Mucosa of descending colon (tissue), 3 donors: ENCODE results near the gene KAZN. TPM values are rescaled to one million over a fixed set of nuclear protein-coding genes. Genes with fewer than 3 reads are reported as not detected.

Source experiments
- ATAC-seq: fragments of 200-7000 bp; cut with Tn5 transposase; one replicate; pipeline ENCODE4 v1.9.1; 2020; ENCODE audit warnings: mild to moderate bottlenecking, moderate library complexity
- DNase-seq, 3 donors: peaks; one replicate each; pipeline ENCODE4 v3.0.0-alpha.2; 2020
- H3K36me3 ChIP-seq: fragments of 200-600 bp; one replicate; pipeline ENCODE4 v1.8.0; 2021; ENCODE audit warnings: low read depth, mild to moderate bottlenecking
- H3K4me1 ChIP-seq: fragments of 200-600 bp; one replicate; pipeline ENCODE4 v1.8.0; 2021; ENCODE audit warnings: low read depth, mild to moderate bottlenecking
- H3K4me3 ChIP-seq: fragments of 200-600 bp; one replicate; pipeline ENCODE4 v1.8.0; 2021; ENCODE audit warnings: mild to moderate bottlenecking
- H3K9me3 ChIP-seq: fragments of 200-600 bp; one replicate; pipeline ENCODE4 v1.8.0; 2021; ENCODE audit warnings: mild to moderate bottlenecking
- intact Hi-C, 2 donors: fragments of 100-400 bp; cut with DNase I in 1 of 2; cut with micrococcal nuclease in 1 of 2; formaldehyde crosslinking; loops; one replicate each; pipeline versions ENCODE4 v1.11.0 to v1.11.1; 2022; cut with DNase I, micrococcal nuclease
- total RNA-seq, 3 donors: library from RNA; stranded (reverse); fragmentation: NEBNext Ultra II Directional in 2 of 3; extraction: Animal tissue kit (Norgen Biotek cat#: 25700) in 2 of 3; gene quantifications; one replicate each; pipeline versions ENCODE4 v1.2.1 to v1.2.4, GENCODE V29; 2021 to 2023
- TF ChIP-seq, protein P1 (sequence below): fragments of 200-600 bp; IDR thresholded peaks from one replicate; pipeline ENCODE4 v1.8.0; 2022; ENCODE audit warnings: antibody characterized with exemption, mild to moderate bottlenecking
- donor health status: DM: no; HTN: no; CAD: no; lungs with moderate emphysema.
- donor health status: DM: no; HTN: no; CAD: no.
- donor health status: DM: no; HTN: yes; CAD: no.

KAZN gene
- total RNA-seq, 3 donors from 2014 or later = 9.7 to 21.9 (median 15.8) TPM

DNA sequence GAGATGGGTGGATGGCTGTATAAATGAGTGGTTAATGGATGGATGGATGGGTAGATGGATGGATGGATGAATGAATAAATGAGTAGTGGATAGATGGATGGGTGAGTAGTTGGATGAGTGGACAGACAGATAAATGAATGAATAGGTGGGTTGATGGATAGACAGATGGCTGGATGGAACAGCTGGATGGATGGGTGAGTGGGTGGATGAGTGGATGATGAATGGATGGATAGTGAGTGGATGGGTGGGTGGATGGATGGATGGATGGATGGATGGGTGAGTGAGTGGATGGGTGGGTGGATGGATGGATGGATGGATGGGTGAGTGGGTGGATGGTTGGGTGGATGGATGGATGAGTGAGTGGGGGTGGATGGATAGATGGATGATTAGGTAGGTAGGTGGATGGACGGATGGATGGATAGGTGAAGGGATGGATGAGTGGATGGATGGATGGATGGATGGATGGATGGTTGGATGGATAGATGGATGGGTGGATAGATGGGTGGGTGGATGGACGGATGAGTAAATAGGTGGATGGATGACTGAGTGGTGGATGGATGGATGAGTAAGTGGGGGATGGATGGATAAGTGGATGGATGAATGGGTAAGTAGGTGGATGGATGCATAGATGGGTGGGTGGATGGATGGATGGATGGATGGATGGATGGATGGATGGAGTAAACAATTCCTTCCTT lies 246.6 kb downstream of the KAZN start:
- no peak for ATAC-seq
- Histone ChIP-seq H3K36me3 (no peaks in the 10 kb centered on the region), H3K4me3 (no peak overlapping the region), H3K9me3 (peaks cover 12% of the 10 kb centered on the region), H3K4me1 (no peaks in the 10 kb centered on the region)
- intact Hi-C loops = no loop called here
- TF ChIP-seq, protein P1, sequence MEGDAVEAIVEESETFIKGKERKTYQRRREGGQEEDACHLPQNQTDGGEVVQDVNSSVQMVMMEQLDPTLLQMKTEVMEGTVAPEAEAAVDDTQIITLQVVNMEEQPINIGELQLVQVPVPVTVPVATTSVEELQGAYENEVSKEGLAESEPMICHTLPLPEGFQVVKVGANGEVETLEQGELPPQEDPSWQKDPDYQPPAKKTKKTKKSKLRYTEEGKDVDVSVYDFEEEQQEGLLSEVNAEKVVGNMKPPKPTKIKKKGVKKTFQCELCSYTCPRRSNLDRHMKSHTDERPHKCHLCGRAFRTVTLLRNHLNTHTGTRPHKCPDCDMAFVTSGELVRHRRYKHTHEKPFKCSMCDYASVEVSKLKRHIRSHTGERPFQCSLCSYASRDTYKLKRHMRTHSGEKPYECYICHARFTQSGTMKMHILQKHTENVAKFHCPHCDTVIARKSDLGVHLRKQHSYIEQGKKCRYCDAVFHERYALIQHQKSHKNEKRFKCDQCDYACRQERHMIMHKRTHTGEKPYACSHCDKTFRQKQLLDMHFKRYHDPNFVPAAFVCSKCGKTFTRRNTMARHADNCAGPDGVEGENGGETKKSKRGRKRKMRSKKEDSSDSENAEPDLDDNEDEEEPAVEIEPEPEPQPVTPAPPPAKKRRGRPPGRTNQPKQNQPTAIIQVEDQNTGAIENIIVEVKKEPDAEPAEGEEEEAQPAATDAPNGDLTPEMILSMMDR = no peak
- DNase-seq = no peak

DNA sequence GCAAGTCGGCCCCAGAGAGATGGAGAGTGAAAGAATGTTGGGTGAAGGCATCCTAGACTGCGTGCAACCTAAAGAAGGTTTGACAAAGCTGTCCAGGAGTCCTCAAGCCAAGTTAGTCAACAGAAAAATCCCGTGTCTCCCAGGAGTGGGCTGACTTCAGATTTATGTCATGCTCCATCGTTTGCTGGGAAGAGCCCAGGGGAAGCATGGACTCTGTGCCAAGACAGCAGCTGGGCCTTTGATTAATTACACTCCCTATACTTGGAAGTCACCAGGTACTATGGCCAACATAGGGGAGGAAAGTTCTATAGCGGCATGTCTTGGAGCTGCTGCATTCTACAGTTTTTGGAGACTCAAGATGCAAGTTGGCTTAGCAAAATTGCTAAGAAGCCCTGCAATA lies 247.4 kb downstream of the KAZN start:
- no peak for DNase-seq
- peaks cover 12% of the 10 kb centered on the region for H3K9me3 ChIP-seq
- TF ChIP-seq, protein P1 = no peak
- H3K4me3 ChIP-seq = no peak overlapping the region
- H3K36me3 ChIP-seq = no peaks in the 10 kb centered on the region
- no peaks in the 10 kb centered on the region for H3K4me1 ChIP-seq
- intact Hi-C loops = no loop called here
- ATAC-seq = no peak

DNA sequence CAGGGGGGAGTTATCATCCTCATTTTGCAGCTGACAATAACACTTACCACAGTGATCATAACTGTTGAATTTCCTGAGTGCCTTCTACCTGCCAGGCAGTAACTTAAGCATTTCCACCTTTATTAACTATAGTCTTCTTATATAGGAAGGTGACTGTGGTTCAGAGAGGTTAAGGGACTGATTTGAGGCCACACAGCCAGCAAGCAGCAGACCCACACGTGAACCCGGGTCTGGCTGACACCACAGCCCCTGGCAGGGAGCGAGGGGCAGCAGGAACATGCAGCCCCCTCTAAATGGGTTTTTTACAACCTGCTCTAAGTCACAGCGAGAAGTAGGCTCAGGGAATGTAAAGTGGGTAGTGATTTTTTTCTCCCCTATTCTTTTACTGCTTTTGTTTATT lies 248.2 kb downstream of the KAZN start:
- intact Hi-C loops = no loop called here
- H3K4me3 ChIP-seq = no peak overlapping the region
- DNase-seq (no peak), ATAC-seq (no peak)
- H3K9me3 ChIP-seq = peaks cover 8% of the 10 kb centered on the region
- H3K4me1 ChIP-seq = no peaks in the 10 kb centered on the region
- H3K36me3 ChIP-seq = no peaks in the 10 kb centered on the region
- TF ChIP-seq, protein P1 = no peak

DNA sequence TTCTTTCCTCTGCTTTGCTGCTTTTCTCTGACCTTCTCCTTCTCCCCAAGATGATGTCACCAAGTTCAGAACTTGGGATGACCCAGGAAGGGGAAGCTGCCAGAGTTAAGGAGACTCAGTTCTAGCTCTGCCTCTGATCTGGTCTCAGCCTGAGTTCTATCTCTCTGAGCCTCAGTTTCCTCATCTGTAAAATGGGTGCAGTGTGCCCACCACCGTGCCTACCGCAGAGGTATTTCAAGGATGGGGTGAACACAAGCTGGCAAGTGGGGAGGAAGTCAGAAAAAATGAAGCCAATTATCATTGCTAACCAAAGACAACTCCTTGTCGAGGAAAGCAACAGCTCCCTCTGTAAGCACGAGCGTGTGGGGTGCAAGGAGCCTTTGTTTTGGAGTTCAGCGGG lies 249.7 kb downstream of the KAZN start:
- Histone ChIP-seq H3K4me1 (no peaks in the 10 kb centered on the region), H3K36me3 (no peaks in the 10 kb centered on the region), H3K9me3 (no peaks in the 10 kb centered on the region), H3K4me3 (no peak overlapping the region)
- TF ChIP-seq, protein P1 = no peak
- no peak for DNase-seq
- intact Hi-C loops = no loop called here
- ATAC-seq = no peak

DNA sequence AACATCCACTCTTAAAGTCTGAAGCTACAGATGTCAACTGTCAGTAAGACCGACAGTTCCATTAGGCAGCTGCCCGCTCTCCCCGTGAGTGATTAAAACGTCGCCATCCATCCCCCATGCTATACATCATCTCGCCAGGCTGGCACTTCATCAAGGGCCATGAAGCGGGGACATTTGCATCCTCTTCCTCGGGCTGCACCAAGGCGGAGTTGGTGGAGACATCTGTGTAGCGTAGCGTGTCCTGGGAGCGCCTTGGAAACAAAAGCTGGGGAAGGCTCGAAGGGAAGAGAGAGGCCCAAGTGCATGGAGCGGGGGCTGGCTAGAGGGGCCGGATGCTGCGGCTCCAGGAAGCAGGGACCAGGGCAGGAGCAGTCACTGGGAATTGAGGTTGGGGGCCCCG lies 250.1 kb downstream of the KAZN start:
- ATAC-seq (no peak), DNase-seq (no peak)
- Histone ChIP-seq H3K9me3 (no peaks in the 10 kb centered on the region), H3K4me3 (no peak overlapping the region), H3K4me1 (no peaks in the 10 kb centered on the region), H3K36me3 (no peaks in the 10 kb centered on the region)
- intact Hi-C loops = no loop called here
- TF ChIP-seq, protein P1 = no peak

DNA sequence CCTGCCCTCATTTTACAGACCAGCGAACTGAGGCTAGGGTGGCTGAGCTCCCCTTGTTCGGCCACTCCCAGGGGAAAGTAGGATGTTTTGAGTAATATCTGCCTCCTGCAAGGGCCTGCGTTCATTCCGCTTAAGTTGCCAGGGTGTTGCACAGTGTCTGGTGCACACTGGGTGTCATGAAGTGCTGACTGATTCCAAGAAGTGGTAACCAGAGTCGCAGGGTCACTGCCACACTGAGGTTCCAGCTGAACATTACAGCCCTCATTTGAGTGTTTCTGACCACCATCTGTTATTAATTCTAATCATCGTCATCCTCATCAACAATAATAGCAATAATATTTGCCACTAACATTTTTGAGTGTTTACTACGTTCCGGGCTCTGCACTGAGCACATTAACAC lies 250.6 kb downstream of the KAZN start:
- no peaks in the 10 kb centered on the region for H3K9me3 ChIP-seq
- intact Hi-C loops = no loop called here

More for the DNA sequence above, 250.6 kb downstream of the KAZN start:
- ATAC-seq = no peak
- no peak for DNase-seq
- H3K4me1 ChIP-seq = no peaks in the 10 kb centered on the region
- no peaks in the 10 kb centered on the region for H3K36me3 ChIP-seq
- TF ChIP-seq, protein P1 = no peak
- H3K4me3 ChIP-seq = no peak overlapping the region
